ENCODE measurements around the gene LMOD2.

The LMOD2 gene

GRCh38 chr7:123656544-123657303, 1.1 kb downstream of the LMOD2 start:
- Histone ChIP-seq H3K4me3 (ENCODE audit: low read depth, low read length) (no peak overlapping the region), H3K27ac (ENCODE audit: extremely low read depth, low read depth, low read length) (no peak overlapping the region), H3K4me1 (ENCODE audit: control insufficient read depth, insufficient read depth, low read length) (no peaks in the 10 kb centered on the region), H3K9me3 (ENCODE audit: control insufficient read depth, insufficient read depth, low read depth, low read length) (no peaks in the 10 kb centered on the region), H3K36me3 (ENCODE audit: control insufficient read depth in 2 of 2, insufficient read depth in 1 of 2, low read length in 2 of 2) (no peaks in the 10 kb centered on the region)
- CTCF ChIA-PET, result interaction anchor here (0.5 to 0.7 kb wide), 2 partner anchors 22 to 297 kb away, joined by 3 to 4 read pairs; no protein-coding TSS in a partner anchor
- TF ChIP-seq ZFP3 (tag by site-specific recombination; IDR thresholded peaks at IDR 0.05; ENCODE audit: low read depth), result no peak
- TF ChIP-seq SETDB1 (IDR thresholded peaks at IDR 0.05; ENCODE audit: insufficient read length, low read length), result no peak
- TF ChIP-seq ZSCAN30 (tag by site-specific recombination; IDR thresholded peaks at IDR 0.05), result no peak
- TF ChIP-seq ZNF692 (tag by site-specific recombination; IDR thresholded peaks at IDR 0.05), result no peak
- TF ChIP-seq ZNF624 (tag by site-specific recombination; IDR thresholded peaks at IDR 0.05), result no peak
- no peak for TF ChIP-seq AEBP2 (tag by site-specific recombination; IDR thresholded peaks at IDR 0.05; ENCODE audit: borderline replicate concordance)
- no peak for TF ChIP-seq ZNF175 (tag by site-specific recombination; IDR thresholded peaks at IDR 0.05)
- TF ChIP-seq SCRT2 (tag by site-specific recombination; IDR thresholded peaks at IDR 0.05), result no peak
- no peak for TF ChIP-seq ZBTB7A (tag by site-specific recombination; IDR thresholded peaks at IDR 0.05; ENCODE audit: low read depth)
- TF ChIP-seq ATF2 (tag by site-specific recombination; IDR thresholded peaks at IDR 0.05; ENCODE audit: low read depth), result no peak
- TF ChIP-seq PATZ1 (tag by site-specific recombination; IDR thresholded peaks at IDR 0.05), result no peak
- no peak for TF ChIP-seq ZNF155 (tag by site-specific recombination; IDR thresholded peaks at IDR 0.05)
- TF ChIP-seq ZNF514 (tag by site-specific recombination; IDR thresholded peaks at IDR 0.05), result no peak
- no peak for TF ChIP-seq ZNF510 (tag by site-specific recombination; IDR thresholded peaks at IDR 0.05; ENCODE audit: insufficient replicate concordance)
- TF ChIP-seq ZNF747 (tag by site-specific recombination; IDR thresholded peaks at IDR 0.05), result no peak
- no peak for TF ChIP-seq ZNF416 (tag by site-specific recombination; IDR thresholded peaks at IDR 0.05)
- TF ChIP-seq ZNF239 (tag by site-specific recombination; IDR thresholded peaks at IDR 0.05), result no peak
- TF ChIP-seq ZNF639 (tag by site-specific recombination; IDR thresholded peaks at IDR 0.05), result no peak
- POLR2A ChIA-PET, result interaction anchor here (0.6 kb wide), 1 partner anchor 182 kb away, joined by 4 read pairs; no protein-coding TSS in a partner anchor

All from HEK293 (cell line).